Measurements from ENCODE around the gene NEURL4.

DNA sequence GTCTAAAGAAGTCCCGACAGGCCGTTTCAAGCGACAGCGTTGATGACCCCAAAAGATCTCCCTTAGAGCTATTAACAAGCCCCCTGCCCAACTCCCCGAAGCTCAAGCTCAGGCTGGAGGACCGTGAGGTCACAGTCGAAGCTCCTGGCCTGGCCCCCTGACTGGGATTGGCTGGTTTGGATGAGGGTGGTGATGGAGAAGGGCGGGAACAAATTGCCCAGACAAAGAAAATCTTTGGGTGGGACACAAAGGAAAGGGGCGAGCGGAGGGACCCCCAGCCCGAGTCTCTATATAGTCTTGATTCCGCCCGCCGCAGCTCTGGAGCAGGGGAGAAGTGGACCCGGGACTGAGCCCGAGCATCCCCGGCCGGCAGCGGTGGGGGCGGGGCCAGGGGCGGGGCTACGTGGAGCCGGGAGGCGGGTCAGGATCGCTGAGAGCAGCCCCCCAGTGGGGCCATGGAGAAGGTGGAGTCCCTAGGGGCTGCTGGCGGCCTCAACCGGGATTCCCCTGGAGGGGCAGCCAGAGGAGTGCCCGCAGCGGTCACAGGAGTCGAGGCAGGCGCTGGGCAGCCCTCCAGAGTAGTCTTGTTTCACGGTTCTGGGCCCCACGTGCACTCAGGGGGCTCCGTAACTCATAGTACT is 982 bp upstream of the NEURL4 start:
- TF ChIP-seq, protein P1, sequence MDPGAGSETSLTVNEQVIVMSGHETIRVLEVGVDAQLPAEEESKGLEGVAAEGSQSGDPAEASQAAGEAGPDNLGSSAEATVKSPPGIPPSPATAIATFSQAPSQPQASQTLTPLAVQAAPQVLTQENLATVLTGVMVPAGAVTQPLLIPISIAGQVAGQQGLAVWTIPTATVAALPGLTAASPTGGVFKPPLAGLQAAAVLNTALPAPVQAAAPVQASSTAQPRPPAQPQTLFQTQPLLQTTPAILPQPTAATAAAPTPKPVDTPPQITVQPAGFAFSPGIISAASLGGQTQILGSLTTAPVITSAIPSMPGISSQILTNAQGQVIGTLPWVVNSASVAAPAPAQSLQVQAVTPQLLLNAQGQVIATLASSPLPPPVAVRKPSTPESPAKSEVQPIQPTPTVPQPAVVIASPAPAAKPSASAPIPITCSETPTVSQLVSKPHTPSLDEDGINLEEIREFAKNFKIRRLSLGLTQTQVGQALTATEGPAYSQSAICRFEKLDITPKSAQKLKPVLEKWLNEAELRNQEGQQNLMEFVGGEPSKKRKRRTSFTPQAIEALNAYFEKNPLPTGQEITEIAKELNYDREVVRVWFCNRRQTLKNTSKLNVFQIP (CRISPR knock-in tag; IDR thresholded peaks at IDR 0.05; ENCODE audit: borderline replicate concordance, low read depth): no peak
- no peak for TF ChIP-seq RARB (CRISPR knock-in tag; IDR thresholded peaks at IDR 0.05)
- no peak for TF ChIP-seq GLIS3 (CRISPR knock-in tag; IDR thresholded peaks at IDR 0.05)
- TF ChIP-seq ZNF565 (CRISPR knock-in tag; conservative IDR thresholded peaks at IDR 0.05; ENCODE audit: low read depth): no peak
- TF ChIP-seq, protein P2, sequence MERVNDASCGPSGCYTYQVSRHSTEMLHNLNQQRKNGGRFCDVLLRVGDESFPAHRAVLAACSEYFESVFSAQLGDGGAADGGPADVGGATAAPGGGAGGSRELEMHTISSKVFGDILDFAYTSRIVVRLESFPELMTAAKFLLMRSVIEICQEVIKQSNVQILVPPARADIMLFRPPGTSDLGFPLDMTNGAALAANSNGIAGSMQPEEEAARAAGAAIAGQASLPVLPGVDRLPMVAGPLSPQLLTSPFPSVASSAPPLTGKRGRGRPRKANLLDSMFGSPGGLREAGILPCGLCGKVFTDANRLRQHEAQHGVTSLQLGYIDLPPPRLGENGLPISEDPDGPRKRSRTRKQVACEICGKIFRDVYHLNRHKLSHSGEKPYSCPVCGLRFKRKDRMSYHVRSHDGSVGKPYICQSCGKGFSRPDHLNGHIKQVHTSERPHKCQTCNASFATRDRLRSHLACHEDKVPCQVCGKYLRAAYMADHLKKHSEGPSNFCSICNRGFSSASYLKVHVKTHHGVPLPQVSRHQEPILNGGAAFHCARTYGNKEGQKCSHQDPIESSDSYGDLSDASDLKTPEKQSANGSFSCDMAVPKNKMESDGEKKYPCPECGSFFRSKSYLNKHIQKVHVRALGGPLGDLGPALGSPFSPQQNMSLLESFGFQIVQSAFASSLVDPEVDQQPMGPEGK (CRISPR knock-in tag; IDR thresholded peaks at IDR 0.05; ENCODE audit: borderline replicate concordance): no peak
- no peak for TF ChIP-seq ZFP30 (CRISPR knock-in tag; IDR thresholded peaks at IDR 0.05)
- TF ChIP-seq, protein P3, sequence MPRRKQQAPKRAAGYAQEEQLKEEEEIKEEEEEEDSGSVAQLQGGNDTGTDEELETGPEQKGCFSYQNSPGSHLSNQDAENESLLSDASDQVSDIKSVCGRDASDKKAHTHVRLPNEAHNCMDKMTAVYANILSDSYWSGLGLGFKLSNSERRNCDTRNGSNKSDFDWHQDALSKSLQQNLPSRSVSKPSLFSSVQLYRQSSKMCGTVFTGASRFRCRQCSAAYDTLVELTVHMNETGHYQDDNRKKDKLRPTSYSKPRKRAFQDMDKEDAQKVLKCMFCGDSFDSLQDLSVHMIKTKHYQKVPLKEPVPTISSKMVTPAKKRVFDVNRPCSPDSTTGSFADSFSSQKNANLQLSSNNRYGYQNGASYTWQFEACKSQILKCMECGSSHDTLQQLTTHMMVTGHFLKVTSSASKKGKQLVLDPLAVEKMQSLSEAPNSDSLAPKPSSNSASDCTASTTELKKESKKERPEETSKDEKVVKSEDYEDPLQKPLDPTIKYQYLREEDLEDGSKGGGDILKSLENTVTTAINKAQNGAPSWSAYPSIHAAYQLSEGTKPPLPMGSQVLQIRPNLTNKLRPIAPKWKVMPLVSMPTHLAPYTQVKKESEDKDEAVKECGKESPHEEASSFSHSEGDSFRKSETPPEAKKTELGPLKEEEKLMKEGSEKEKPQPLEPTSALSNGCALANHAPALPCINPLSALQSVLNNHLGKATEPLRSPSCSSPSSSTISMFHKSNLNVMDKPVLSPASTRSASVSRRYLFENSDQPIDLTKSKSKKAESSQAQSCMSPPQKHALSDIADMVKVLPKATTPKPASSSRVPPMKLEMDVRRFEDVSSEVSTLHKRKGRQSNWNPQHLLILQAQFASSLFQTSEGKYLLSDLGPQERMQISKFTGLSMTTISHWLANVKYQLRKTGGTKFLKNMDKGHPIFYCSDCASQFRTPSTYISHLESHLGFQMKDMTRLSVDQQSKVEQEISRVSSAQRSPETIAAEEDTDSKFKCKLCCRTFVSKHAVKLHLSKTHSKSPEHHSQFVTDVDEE (CRISPR knock-in tag; IDR thresholded peaks at IDR 0.05): no peak
- no peak for TF ChIP-seq ZC3H10 (CRISPR knock-in tag; IDR thresholded peaks at IDR 0.05)
- no peak for TF ChIP-seq OSR1 (CRISPR knock-in tag; IDR thresholded peaks at IDR 0.05)
- no peak for TF ChIP-seq ZNF70 (CRISPR knock-in tag; IDR thresholded peaks at IDR 0.05)
- TF ChIP-seq ARNTL (CRISPR knock-in tag; IDR thresholded peaks at IDR 0.05; ENCODE audit: borderline replicate concordance, low read depth): no peak
- TF ChIP-seq, protein P4, sequence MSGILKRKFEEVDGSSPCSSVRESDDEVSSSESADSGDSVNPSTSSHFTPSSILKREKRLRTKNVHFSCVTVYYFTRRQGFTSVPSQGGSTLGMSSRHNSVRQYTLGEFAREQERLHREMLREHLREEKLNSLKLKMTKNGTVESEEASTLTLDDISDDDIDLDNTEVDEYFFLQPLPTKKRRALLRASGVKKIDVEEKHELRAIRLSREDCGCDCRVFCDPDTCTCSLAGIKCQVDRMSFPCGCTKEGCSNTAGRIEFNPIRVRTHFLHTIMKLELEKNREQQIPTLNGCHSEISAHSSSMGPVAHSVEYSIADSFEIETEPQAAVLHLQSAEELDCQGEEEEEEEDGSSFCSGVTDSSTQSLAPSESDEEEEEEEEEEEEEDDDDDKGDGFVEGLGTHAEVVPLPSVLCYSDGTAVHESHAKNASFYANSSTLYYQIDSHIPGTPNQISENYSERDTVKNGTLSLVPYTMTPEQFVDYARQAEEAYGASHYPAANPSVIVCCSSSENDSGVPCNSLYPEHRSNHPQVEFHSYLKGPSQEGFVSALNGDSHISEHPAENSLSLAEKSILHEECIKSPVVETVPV (CRISPR knock-in tag; IDR thresholded peaks at IDR 0.05): no peak
- TF ChIP-seq BACH2 (CRISPR knock-in tag; IDR thresholded peaks at IDR 0.05; ENCODE audit: borderline replicate concordance): no peak
